A549 (cell line): ENCODE measurements around the gene UCP1.

Source experiments
- CHD2 ChIP-seq: fragments of 150-350 bp; IDR thresholded peaks from 2 replicates; pipeline ENCODE4 v1.6.1; 2014; ENCODE audit warnings: low read length; ENCODE audit not compliant: partially characterized antibody
- EP300 ChIP-seq, 2 experiments: fragments of >200 bp; sonication (Bioruptor Twin); formaldehyde crosslinking; IDR thresholded peaks; 2 replicates in 1 of 2; 3 replicates in 1 of 2; pipeline ENCODE4 v1.6.1; 2016 to 2017
- MAZ ChIP-seq: fragments of 150-350 bp; IDR thresholded peaks from 2 replicates; pipeline ENCODE4 v1.6.1; 2014; ENCODE audit warnings: antibody characterized with exemption, low read depth, low read length, borderline replicate concordance
- NFE2L2 ChIP-seq: fragments of 150-350 bp; conservative IDR thresholded peaks from 2 replicates; pipeline ENCODE4 v1.6.1; 2014; ENCODE audit warnings: low read length
- NPAS2 ChIP-seq: fragments of 250-450 bp; sonication (Bioruptor Pico); IDR thresholded peaks from 2 replicates; pipeline ENCODE4 v1.8.0; 2022; ENCODE audit warnings: mild to moderate bottlenecking, moderate library complexity, borderline replicate concordance
- POLR2A ChIP-seq: IDR thresholded peaks from 2 replicates; pipeline ENCODE4 v1.6.1; 2012; ENCODE audit warnings: mild to moderate bottlenecking, low read length
- POLR2AphosphoS2 ChIP-seq: conservative IDR thresholded peaks from 2 replicates; pipeline ENCODE4 v1.6.1; 2012; ENCODE audit warnings: low read length, improper control_type of control experiment, inconsistent platforms
- TF ChIP-seq, protein P1 (sequence below): fragments of >200 bp; sonication (Bioruptor Twin); formaldehyde crosslinking; IDR thresholded peaks from 3 replicates; pipeline ENCODE4 v1.5.1; 2016
- TF ChIP-seq, protein P2 (sequence below): IDR thresholded peaks from 2 replicates; pipeline ENCODE4 v1.6.1; 2012
- TF ChIP-seq, protein P3 (sequence below): IDR thresholded peaks from 2 replicates; pipeline ENCODE4 v1.6.1; 2012
- TF ChIP-seq, protein P4 (sequence below): fragments of 200-600 bp; sonication (generic); IDR thresholded peaks from 2 replicates; pipeline ENCODE4 v1.6.1; 2016; ENCODE audit warnings: antibody characterized with exemption, mild to moderate bottlenecking, moderate library complexity

DNA sequence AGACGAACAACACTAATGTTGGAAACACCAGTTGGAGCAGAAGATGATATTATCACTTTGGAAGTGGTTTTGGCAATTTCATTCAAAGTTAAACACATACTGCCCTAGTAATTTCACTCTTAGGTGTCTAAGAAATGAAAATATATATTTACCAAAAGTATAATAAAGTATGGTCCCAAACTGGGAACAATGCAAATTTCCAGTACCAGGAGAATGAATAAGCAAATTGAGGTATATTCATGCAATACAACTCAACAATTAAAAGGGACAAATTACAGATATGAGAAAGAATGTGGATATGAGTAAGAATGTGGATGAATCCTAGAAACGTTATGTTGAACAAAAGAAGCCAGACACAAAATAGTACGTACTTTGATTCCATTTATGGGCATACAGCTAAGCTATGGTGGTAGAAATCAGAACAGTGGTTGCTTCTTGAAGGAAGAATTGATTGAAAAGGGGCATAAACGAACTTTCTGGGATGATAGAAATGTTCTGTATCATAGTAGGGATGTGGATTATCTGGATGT lies 34.7 kb downstream of the UCP1 start:
- TF ChIP-seq, protein P1, sequence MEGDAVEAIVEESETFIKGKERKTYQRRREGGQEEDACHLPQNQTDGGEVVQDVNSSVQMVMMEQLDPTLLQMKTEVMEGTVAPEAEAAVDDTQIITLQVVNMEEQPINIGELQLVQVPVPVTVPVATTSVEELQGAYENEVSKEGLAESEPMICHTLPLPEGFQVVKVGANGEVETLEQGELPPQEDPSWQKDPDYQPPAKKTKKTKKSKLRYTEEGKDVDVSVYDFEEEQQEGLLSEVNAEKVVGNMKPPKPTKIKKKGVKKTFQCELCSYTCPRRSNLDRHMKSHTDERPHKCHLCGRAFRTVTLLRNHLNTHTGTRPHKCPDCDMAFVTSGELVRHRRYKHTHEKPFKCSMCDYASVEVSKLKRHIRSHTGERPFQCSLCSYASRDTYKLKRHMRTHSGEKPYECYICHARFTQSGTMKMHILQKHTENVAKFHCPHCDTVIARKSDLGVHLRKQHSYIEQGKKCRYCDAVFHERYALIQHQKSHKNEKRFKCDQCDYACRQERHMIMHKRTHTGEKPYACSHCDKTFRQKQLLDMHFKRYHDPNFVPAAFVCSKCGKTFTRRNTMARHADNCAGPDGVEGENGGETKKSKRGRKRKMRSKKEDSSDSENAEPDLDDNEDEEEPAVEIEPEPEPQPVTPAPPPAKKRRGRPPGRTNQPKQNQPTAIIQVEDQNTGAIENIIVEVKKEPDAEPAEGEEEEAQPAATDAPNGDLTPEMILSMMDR = no peak
- TF ChIP-seq NFE2L2 (no peak), EP300 (IDR thresholded peaks at IDR 0.05) (no peak), MAZ (no peak), CHD2 (no peak), POLR2A (no peak), NPAS2 (CRISPR knock-in tag) (no peak), POLR2AphosphoS2 (no peak)
- TF ChIP-seq, protein P2, sequence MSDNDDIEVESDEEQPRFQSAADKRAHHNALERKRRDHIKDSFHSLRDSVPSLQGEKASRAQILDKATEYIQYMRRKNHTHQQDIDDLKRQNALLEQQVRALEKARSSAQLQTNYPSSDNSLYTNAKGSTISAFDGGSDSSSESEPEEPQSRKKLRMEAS = no peak
- TF ChIP-seq, protein P3, sequence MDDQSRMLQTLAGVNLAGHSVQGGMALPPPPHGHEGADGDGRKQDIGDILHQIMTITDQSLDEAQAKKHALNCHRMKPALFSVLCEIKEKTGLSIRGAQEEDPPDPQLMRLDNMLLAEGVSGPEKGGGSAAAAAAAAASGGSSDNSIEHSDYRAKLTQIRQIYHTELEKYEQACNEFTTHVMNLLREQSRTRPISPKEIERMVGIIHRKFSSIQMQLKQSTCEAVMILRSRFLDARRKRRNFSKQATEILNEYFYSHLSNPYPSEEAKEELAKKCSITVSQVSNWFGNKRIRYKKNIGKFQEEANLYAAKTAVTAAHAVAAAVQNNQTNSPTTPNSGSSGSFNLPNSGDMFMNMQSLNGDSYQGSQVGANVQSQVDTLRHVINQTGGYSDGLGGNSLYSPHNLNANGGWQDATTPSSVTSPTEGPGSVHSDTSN = no peak
- TF ChIP-seq, protein P4, sequence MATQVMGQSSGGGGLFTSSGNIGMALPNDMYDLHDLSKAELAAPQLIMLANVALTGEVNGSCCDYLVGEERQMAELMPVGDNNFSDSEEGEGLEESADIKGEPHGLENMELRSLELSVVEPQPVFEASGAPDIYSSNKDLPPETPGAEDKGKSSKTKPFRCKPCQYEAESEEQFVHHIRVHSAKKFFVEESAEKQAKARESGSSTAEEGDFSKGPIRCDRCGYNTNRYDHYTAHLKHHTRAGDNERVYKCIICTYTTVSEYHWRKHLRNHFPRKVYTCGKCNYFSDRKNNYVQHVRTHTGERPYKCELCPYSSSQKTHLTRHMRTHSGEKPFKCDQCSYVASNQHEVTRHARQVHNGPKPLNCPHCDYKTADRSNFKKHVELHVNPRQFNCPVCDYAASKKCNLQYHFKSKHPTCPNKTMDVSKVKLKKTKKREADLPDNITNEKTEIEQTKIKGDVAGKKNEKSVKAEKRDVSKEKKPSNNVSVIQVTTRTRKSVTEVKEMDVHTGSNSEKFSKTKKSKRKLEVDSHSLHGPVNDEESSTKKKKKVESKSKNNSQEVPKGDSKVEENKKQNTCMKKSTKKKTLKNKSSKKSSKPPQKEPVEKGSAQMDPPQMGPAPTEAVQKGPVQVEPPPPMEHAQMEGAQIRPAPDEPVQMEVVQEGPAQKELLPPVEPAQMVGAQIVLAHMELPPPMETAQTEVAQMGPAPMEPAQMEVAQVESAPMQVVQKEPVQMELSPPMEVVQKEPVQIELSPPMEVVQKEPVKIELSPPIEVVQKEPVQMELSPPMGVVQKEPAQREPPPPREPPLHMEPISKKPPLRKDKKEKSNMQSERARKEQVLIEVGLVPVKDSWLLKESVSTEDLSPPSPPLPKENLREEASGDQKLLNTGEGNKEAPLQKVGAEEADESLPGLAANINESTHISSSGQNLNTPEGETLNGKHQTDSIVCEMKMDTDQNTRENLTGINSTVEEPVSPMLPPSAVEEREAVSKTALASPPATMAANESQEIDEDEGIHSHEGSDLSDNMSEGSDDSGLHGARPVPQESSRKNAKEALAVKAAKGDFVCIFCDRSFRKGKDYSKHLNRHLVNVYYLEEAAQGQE = no peak
